RWPE2 (cell line): Measurements from ENCODE around the gene GRID2.
A peak's percentile ranks its signal among the peaks of the same experiment; 100 is the strongest.

Experiments used
- ATAC-seq: fragments of 200-7000 bp; cut with Tn5 transposase; 3 replicates; pipeline ENCODE4 v1.9.1; 2021; ENCODE audit warnings: low read depth
- DNase-seq: peaks from one replicate; pipeline ENCODE4 v3.0.0-alpha.2; 2020; ENCODE audit warnings: low spot score
- H3K27ac ChIP-seq: fragments of 450-650 bp; 2 replicates; pipeline ENCODE4 v1.5.1; 2017; ENCODE audit warnings: mild to moderate bottlenecking; ENCODE audit not compliant: poor library complexity, severe bottlenecking
- H3K27me3 ChIP-seq: fragments of 250-450 bp; sonication (Bioruptor Pico); 2 replicates; pipeline ENCODE4 v1.5.1; 2021; ENCODE audit warnings: mild to moderate bottlenecking, moderate library complexity; ENCODE audit not compliant: insufficient read depth, poor library complexity, severe bottlenecking
- H3K36me3 ChIP-seq: fragments of 250-450 bp; sonication (Bioruptor Pico); 2 replicates; pipeline ENCODE4 v1.5.1; 2020; ENCODE audit warnings: low read depth, mild to moderate bottlenecking, moderate library complexity
- H3K4me1 ChIP-seq: fragments of 250-450 bp; sonication (Bioruptor Pico); 2 replicates; pipeline ENCODE4 v1.5.1; 2021; ENCODE audit warnings: mild to moderate bottlenecking, moderate library complexity; ENCODE audit not compliant: insufficient read depth, poor library complexity, severe bottlenecking
- H3K4me3 ChIP-seq: fragments of 250-450 bp; sonication (Bioruptor Pico); 2 replicates; pipeline ENCODE4 v1.5.1; 2021; ENCODE audit warnings: mild to moderate bottlenecking, moderate library complexity; ENCODE audit not compliant: severe bottlenecking
- H3K9me3 ChIP-seq: fragments of 250-450 bp; sonication (Bioruptor Pico); 2 replicates; pipeline ENCODE4 v1.5.1; 2021; ENCODE audit warnings: mild to moderate bottlenecking, moderate library complexity; ENCODE audit not compliant: severe bottlenecking
- TF ChIP-seq, protein P1 (sequence below): fragments of 450-650 bp; IDR thresholded peaks from one replicate; pipeline ENCODE4 v1.5.1; 2017; ENCODE audit warnings: mild to moderate bottlenecking, moderate library complexity; ENCODE audit not compliant: poor library complexity, severe bottlenecking

Gene GRID2

GRCh38 chr4:92362028-92362427, 58.3 kb downstream of the GRID2 start:
- H3K4me3 ChIP-seq = no peak overlapping the region

GRCh38 chr4:92368653-92369052, 64.9 kb downstream of the GRID2 start:
- Histone ChIP-seq H3K4me3 (no peak overlapping the region), H3K27ac (no peak overlapping the region), H3K4me1 (no peaks in the 10 kb centered on the region), H3K36me3 (no peaks in the 10 kb centered on the region), H3K9me3 (no peaks in the 10 kb centered on the region), H3K27me3 (no peaks in the 10 kb centered on the region)
- TF ChIP-seq, protein P1, sequence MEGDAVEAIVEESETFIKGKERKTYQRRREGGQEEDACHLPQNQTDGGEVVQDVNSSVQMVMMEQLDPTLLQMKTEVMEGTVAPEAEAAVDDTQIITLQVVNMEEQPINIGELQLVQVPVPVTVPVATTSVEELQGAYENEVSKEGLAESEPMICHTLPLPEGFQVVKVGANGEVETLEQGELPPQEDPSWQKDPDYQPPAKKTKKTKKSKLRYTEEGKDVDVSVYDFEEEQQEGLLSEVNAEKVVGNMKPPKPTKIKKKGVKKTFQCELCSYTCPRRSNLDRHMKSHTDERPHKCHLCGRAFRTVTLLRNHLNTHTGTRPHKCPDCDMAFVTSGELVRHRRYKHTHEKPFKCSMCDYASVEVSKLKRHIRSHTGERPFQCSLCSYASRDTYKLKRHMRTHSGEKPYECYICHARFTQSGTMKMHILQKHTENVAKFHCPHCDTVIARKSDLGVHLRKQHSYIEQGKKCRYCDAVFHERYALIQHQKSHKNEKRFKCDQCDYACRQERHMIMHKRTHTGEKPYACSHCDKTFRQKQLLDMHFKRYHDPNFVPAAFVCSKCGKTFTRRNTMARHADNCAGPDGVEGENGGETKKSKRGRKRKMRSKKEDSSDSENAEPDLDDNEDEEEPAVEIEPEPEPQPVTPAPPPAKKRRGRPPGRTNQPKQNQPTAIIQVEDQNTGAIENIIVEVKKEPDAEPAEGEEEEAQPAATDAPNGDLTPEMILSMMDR = no peak
- ATAC-seq (no peak), DNase-seq (no peak)

More at GRCh38 chr4:92362028-92362427, 58.3 kb downstream of the GRID2 start:
- Histone ChIP-seq H3K9me3 (no peaks in the 10 kb centered on the region), H3K4me1 (no peaks in the 10 kb centered on the region), H3K36me3 (no peaks in the 10 kb centered on the region), H3K27me3 (no peaks in the 10 kb centered on the region), H3K27ac (no peak overlapping the region)
- DNase-seq = no peak
- no peak for ATAC-seq
- TF ChIP-seq, protein P1 = no peak

DNA sequence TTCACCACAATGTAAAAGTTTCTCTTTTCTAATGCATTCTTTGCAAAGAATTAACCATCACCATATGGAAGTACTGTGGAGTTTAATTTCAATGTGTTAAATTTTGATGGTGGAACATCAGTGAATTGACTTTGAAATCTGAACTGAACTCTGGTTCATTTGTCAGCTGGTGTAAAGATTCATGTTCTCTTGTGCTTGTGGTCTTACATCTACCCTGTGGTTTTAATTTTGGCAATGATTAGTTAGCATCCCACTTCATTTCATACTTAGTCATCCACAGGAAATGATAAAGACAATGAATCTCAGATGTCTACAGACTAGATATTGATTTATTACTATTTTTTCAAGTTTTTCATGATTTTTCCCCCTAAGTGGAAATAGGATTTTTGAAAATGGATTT, 77.8 kb downstream of the GRID2 start:
- Histone ChIP-seq H3K4me3 (no peak overlapping the region), H3K4me1 (no peaks in the 10 kb centered on the region), H3K27ac (no peak overlapping the region), H3K27me3 (no peaks in the 10 kb centered on the region), H3K36me3 (no peaks in the 10 kb centered on the region), H3K9me3 (no peaks in the 10 kb centered on the region)
- DNase-seq (no peak), ATAC-seq (no peak; the same call in 2 of the 3 replicates)
- TF ChIP-seq, protein P1 = no peak

GRCh38 chr4:92382128-92382527, 78.4 kb downstream of the GRID2 start:
- Histone ChIP-seq H3K27me3 (no peaks in the 10 kb centered on the region), H3K4me1 (no peaks in the 10 kb centered on the region), H3K27ac (no peak overlapping the region), H3K4me3 (no peak overlapping the region), H3K9me3 (no peaks in the 10 kb centered on the region), H3K36me3 (no peaks in the 10 kb centered on the region)
- TF ChIP-seq, protein P1 = no peak
- DNase-seq (no peak), ATAC-seq (no peak)

DNA sequence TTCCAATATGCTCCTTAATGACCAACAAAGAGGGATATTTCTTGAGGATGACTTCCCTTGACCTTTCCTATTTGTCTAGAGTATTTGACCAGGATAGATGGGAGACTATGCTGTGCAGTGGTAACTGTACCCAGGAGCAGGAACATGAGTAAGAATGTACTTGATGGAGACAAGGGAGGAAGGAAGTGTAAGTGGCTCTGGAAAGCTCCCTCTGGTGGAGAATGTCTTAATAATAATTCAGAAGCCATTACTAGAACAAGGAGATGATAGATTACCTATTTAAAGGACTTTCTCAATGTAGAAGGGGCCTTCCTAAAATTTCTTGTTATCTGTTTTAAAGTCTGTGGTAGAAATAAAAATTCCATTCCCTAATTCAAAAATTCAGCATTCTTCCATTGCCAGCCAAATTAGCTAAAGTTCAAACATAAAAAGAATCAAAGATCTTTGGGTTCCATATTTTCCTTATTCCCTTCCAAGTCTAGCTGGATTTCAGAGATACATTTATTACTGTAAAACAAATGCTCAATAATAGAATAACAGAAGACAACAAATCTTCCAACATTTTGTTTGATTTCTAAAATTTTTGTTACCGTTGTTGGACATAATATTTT, 83.8 kb downstream of the GRID2 start:
- Histone ChIP-seq H3K4me1 (no peaks in the 10 kb centered on the region), H3K4me3 (no peak overlapping the region), H3K9me3 (no peaks in the 10 kb centered on the region), H3K27me3 (no peaks in the 10 kb centered on the region), H3K27ac (no peak overlapping the region), H3K36me3 (no peaks in the 10 kb centered on the region)
- TF ChIP-seq, protein P1 = peak; percentile 87
- peak; percentile 71 for ATAC-seq
- no peak for DNase-seq
